Inflammatory macrophage (primary cell): Measurements from ENCODE around the gene AGAP5.
A peak's percentile ranks its signal among the peaks of the same experiment; 100 is the strongest.

Experiments used
- DNase-seq, 2 donors: peaks; one replicate each; pipeline ENCODE4 v3.0.0-alpha.2; 2020 to 2022

The AGAP5 gene

GRCh38 chr10:73653195-73653594 lies 44.7 kb downstream of the AGAP5 start:
- DNase-seq, result no peak

- DNase-seq, result peak; percentile 56 to 64
These were observed 47.2 kb downstream of the AGAP5 start for GRCh38 chr10:73650537-73651331.

GRCh38 chr10:73649876-73650536 lies 47.9 kb downstream of the AGAP5 start:
- DNase-seq, result no peak

GRCh38 chr10:73648975-73649829 lies 48.7 kb downstream of the AGAP5 start:
- DNase-seq, result no peak

- no peak for DNase-seq
These were observed 49.8 kb downstream of the AGAP5 start for GRCh38 chr10:73647875-73648651.

- peak in 1 of 2 donors; percentile 20 for DNase-seq
These were observed 50.6 kb downstream of the AGAP5 start for GRCh38 chr10:73647211-73647874.

- DNase-seq, result no peak
These were observed 51.3 kb downstream of the AGAP5 start for GRCh38 chr10:73646598-73647041.

- peak; percentile 69 to 81 for DNase-seq
These were observed 52.7 kb downstream of the AGAP5 start for GRCh38 chr10:73645251-73645650.

- DNase-seq, result no peak
These were observed 53.1 kb downstream of the AGAP5 start for GRCh38 chr10:73644767-73645166.

- peak; percentile 62 to 71 for DNase-seq
These were observed 53.7 kb downstream of the AGAP5 start for GRCh38 chr10:73644015-73644743.

- no peak for DNase-seq
These were observed 54.5 kb downstream of the AGAP5 start for GRCh38 chr10:73643362-73643761.

- DNase-seq, result peak; percentile 83 to 88
These were observed 56.4 kb downstream of the AGAP5 start, which contains the start of gene MYOZ1 for GRCh38 chr10:73641328-73642060. Gene MYOZ1, minus strand, starts transcription at chr10:73641474. Its CDS starts 1,457 bp downstream, at chr10:73640017.

- no peak for DNase-seq
These were observed 58.6 kb downstream of the AGAP5 start for GRCh38 chr10:73639286-73639685.

GRCh38 chr10:73635781-73636180 lies 62.1 kb downstream of the AGAP5 start:
- DNase-seq, result no peak

GRCh38 chr10:73634421-73634820 lies 63.5 kb downstream of the AGAP5 start:
- DNase-seq, result no peak

- no peak for DNase-seq
These were observed 68.7 kb downstream of the AGAP5 start for GRCh38 chr10:73629165-73629564.

GRCh38 chr10:73628405-73628804 lies 69.5 kb downstream of the AGAP5 start:
- DNase-seq, result no peak

- DNase-seq, result no peak
These were observed 70.6 kb downstream of the AGAP5 start for GRCh38 chr10:73627300-73627699.

- peak; percentile 98 to 99 for DNase-seq
These were observed 71.8 kb downstream of the AGAP5 start for GRCh38 chr10:73625884-73626752.
